Measurements from ENCODE around the gene FGF22.
A peak's percentile ranks its signal among the peaks of the same experiment; 100 is the strongest.

DNA sequence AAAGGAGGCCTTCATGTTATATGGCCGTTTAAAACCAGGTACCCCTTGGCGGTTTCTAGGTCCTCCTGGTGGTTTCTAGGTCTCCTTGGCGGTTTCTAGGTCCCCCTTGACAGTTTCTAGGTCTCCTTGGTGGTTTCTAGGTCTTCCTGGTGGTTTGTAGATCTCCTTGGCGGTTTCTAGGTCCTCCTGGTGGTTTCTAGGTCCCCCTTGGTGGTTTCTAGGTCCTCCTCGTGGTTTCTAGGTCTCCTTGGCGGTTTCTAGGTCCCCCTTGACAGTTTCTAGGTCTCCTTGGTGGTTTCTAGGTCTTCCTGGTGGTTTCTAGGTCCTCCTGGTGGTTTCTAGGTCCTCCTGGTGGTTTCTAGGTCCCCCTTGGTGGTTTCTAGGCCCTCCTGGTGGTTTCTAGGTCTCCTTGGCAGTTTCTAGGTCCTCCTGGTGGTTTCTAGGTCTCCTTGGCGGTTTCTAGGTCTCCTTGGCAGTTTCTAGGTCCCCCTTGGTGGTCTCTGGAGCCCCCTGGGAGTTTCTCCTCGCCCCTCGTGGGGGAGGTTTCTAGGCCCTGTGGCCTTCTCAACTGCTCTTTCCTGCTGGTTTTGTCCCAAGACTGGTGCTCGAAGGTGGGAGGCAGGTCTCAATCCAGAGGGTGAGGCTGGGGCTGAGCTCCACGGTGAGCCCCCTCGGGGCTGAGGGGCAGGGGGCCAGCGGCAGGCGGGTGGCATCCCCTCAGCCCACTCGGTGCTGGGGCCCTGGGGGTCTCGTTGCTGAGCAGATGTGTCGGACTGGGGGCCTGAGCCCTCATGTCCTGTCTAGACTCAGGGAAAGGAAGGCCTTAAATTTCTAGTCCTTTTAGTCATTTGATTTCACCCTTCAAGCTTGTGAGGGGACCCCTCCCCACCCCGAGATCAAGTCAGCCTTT is 42.0 kb upstream of the FGF22 start:
- TF ChIP-seq, protein P1, sequence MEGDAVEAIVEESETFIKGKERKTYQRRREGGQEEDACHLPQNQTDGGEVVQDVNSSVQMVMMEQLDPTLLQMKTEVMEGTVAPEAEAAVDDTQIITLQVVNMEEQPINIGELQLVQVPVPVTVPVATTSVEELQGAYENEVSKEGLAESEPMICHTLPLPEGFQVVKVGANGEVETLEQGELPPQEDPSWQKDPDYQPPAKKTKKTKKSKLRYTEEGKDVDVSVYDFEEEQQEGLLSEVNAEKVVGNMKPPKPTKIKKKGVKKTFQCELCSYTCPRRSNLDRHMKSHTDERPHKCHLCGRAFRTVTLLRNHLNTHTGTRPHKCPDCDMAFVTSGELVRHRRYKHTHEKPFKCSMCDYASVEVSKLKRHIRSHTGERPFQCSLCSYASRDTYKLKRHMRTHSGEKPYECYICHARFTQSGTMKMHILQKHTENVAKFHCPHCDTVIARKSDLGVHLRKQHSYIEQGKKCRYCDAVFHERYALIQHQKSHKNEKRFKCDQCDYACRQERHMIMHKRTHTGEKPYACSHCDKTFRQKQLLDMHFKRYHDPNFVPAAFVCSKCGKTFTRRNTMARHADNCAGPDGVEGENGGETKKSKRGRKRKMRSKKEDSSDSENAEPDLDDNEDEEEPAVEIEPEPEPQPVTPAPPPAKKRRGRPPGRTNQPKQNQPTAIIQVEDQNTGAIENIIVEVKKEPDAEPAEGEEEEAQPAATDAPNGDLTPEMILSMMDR (IDR thresholded peaks at IDR 0.05) = peak; percentile 18; the same call in 1 of the 3 replicates
- TF ChIP-seq ESRRA (IDR thresholded peaks at IDR 0.05; ENCODE audit: borderline replicate concordance, low read length) (no peak), POLR2A (IDR thresholded peaks at IDR 0.05; ENCODE audit: low read length) (no peak)
